H1 (cell line): Measurements from ENCODE around the gene CLN6. TPM values are rescaled to one million over a fixed set of nuclear protein-coding genes. Genes with fewer than 3 reads are reported as not detected.

Experiments used
- CTCF ChIA-PET: fragments of 300-600 bp; sonication (Branson Sonifier 250); formaldehyde crosslinking; loops from one replicate; lab custom pipeline; 2021; ENCODE audit not compliant: partially characterized antibody; lab: Charles Lee
- POLR2A ChIA-PET: fragments of 300-600 bp; sonication (Branson Sonifier 250); formaldehyde crosslinking; loops from one replicate; lab custom pipeline; 2021; ENCODE audit warnings: inconsistent platforms; ENCODE audit not compliant: partially characterized antibody; lab: Charles Lee
- DNase-seq, 2 experiments: peaks; one replicate each; pipeline versions ENCODE4 v3.0.0 to v3.0.0-alpha.2; 2010 to 2022; ENCODE audit warnings: low spot score in 2 of 2, low read depth in 1 of 2, mixed read lengths in 1 of 2
- FAIRE-seq: peaks from 2 replicates; lab custom pipeline; 2011; peaks lifted over from hg19 to GRCh38; lab: Jason Lieb, UNC
- H2AFZ ChIP-seq: 2 replicates; pipeline ENCODE4 v1.8.1; 2012; ENCODE audit warnings: low read length, inconsistent platforms
- H2AK5ac ChIP-seq: 2 replicates; pipeline ENCODE4 v1.6.1; 2013; ENCODE audit warnings: low read depth, low read length
- H2BK120ac ChIP-seq: replicated peaks from 2 replicates; pipeline ENCODE3; 2013; ENCODE audit warnings: low read depth, low read length, inconsistent platforms
- H2BK12ac ChIP-seq: 2 replicates; pipeline ENCODE4 v1.6.1; 2013; ENCODE audit warnings: low read depth, low read length
- H2BK15ac ChIP-seq: 2 replicates; pipeline ENCODE4 v1.6.1; 2013; ENCODE audit warnings: low read length
- H2BK20ac ChIP-seq: 2 replicates; pipeline ENCODE4 v1.6.1; 2013; ENCODE audit warnings: low read length
- H2BK5ac ChIP-seq: 2 replicates; pipeline ENCODE4 v1.6.1; 2013; ENCODE audit warnings: low read depth, low read length
- H3K14ac ChIP-seq: 2 replicates; pipeline ENCODE4 v1.6.1; 2013; ENCODE audit warnings: inconsistent platforms; ENCODE audit not compliant: insufficient read length
- H3K18ac ChIP-seq: 2 replicates; pipeline ENCODE4 v1.6.1; 2013; ENCODE audit warnings: low read length; ENCODE audit errors: extremely low read depth
- H3K23ac ChIP-seq: 2 replicates; pipeline ENCODE4 v1.6.1; 2013; ENCODE audit warnings: inconsistent platforms; ENCODE audit not compliant: insufficient read length
- H3K23me2 ChIP-seq: 2 replicates; pipeline ENCODE4 v1.6.1; 2013; ENCODE audit warnings: low read depth, low read length
- H3K27ac ChIP-seq: 2 replicates; pipeline ENCODE4 v1.6.1; 2011; ENCODE audit warnings: low read depth, low read length, inconsistent platforms
- H3K27me3 ChIP-seq, 4 experiments: replicated peaks in 1 of 4; 1 replicate in 1 of 4; 2 replicates in 3 of 4; pipeline versions ENCODE4 v1.6.1 to v1.8.1; 2011 to 2013; ENCODE audit warnings: low read length in 3 of 4, mild to moderate bottlenecking in 3 of 4, inconsistent platforms in 2 of 4, mixed read lengths in 2 of 4, moderate library complexity in 1 of 4; ENCODE audit not compliant: control insufficient read depth in 3 of 4, insufficient read depth in 3 of 4; ENCODE audit errors: extremely low read depth in 1 of 4
- H3K36me3 ChIP-seq, 4 experiments: 2 replicates each; pipeline versions ENCODE4 v1.6.1 to v1.8.1; 2011 to 2013; ENCODE audit warnings: mild to moderate bottlenecking in 4 of 4, low read length in 3 of 4, moderate library complexity in 2 of 4, control low read depth in 1 of 4, inconsistent platforms in 1 of 4; ENCODE audit not compliant: insufficient read depth in 4 of 4, control insufficient read depth in 2 of 4
- H3K4ac ChIP-seq: replicated peaks from 2 replicates; pipeline ENCODE3; 2013; ENCODE audit warnings: low read length, low read depth, mixed read lengths, inconsistent platforms; ENCODE audit not compliant: insufficient read length
- H3K4me1 ChIP-seq, 4 experiments: replicated peaks in 1 of 4; 1 replicate in 1 of 4; 2 replicates in 3 of 4; pipeline versions ENCODE4 v1.6.1 to v1.8.1; 2011 to 2013; ENCODE audit warnings: low read length in 3 of 4, inconsistent platforms in 2 of 4, mixed read lengths in 1 of 4; ENCODE audit not compliant: insufficient read depth in 4 of 4, control insufficient read depth in 3 of 4
- H3K4me2 ChIP-seq, 2 experiments: 2 replicates each; pipeline versions ENCODE4 v1.6.1 to v1.8.1; 2011 to 2013; ENCODE audit warnings: low read depth in 2 of 2, low read length in 2 of 2, control low read depth in 1 of 2, inconsistent platforms in 1 of 2, mild to moderate bottlenecking in 1 of 2; ENCODE audit not compliant: insufficient read depth in 1 of 2
- H3K4me3 ChIP-seq, 4 experiments: fragments of 200-600, 300-600 bp in 1 of 4; sonication (generic), shearing (Covaris generic), sonication (Bioruptor Twin) in 1 of 4; 2 replicates each; pipeline versions ENCODE4 v1.5.1 to v1.8.1; 2011 to 2016; ENCODE audit warnings: low read length in 4 of 4, low read depth in 3 of 4, control low read depth in 2 of 4, inconsistent platforms in 2 of 4, mild to moderate bottlenecking in 2 of 4, mixed read lengths in 1 of 4, moderate library complexity in 1 of 4; ENCODE audit not compliant: insufficient read depth in 2 of 4; ENCODE audit errors: extremely low read depth in 1 of 4
- H3K56ac ChIP-seq: replicated peaks from 2 replicates; pipeline ENCODE3; 2013; ENCODE audit warnings: low read depth, mild to moderate bottlenecking, mixed read lengths, low read length, inconsistent platforms; ENCODE audit not compliant: insufficient read length
- H3K79me1 ChIP-seq: 2 replicates; pipeline ENCODE4 v1.6.1; 2013; ENCODE audit warnings: low read depth, low read length, control low read depth
- H3K79me2 ChIP-seq, 2 experiments: 2 replicates each; pipeline versions ENCODE4 v1.6.1 to v1.8.1; 2012 to 2013; ENCODE audit warnings: low read length in 2 of 2, mild to moderate bottlenecking in 2 of 2, inconsistent platforms in 1 of 2; ENCODE audit not compliant: insufficient read depth in 2 of 2, control insufficient read depth in 1 of 2
- H3K9ac ChIP-seq, 4 experiments: replicated peaks in 1 of 4; 1 replicate in 1 of 4; 2 replicates in 3 of 4; pipeline versions ENCODE4 v1.6.1 to v1.8.1; 2011 to 2013; ENCODE audit warnings: low read depth in 3 of 4, low read length in 3 of 4, control low read depth in 2 of 4, mild to moderate bottlenecking in 2 of 4, moderate library complexity in 2 of 4, inconsistent platforms in 1 of 4; ENCODE audit errors: extremely low read depth in 1 of 4
- H3K9me3 ChIP-seq, 2 experiments: 2 replicates each; pipeline versions ENCODE4 v1.6.1 to v1.8.1; 2012 to 2013; ENCODE audit warnings: mild to moderate bottlenecking in 2 of 2, moderate library complexity in 2 of 2, control low read depth in 1 of 2, inconsistent platforms in 1 of 2, low read depth in 1 of 2, low read length in 1 of 2, mixed read lengths in 1 of 2; ENCODE audit not compliant: insufficient read depth in 2 of 2
- H4K20me1 ChIP-seq, 2 experiments: replicated peaks in 1 of 2; 2 replicates each; pipeline versions ENCODE3 to v1.8.1; 2011 to 2013; ENCODE audit warnings: inconsistent platforms in 2 of 2, low read length in 2 of 2, mild to moderate bottlenecking in 1 of 2; ENCODE audit not compliant: insufficient read depth in 2 of 2, control insufficient read depth in 1 of 2
- H4K5ac ChIP-seq: 2 replicates; pipeline ENCODE4 v1.6.1; 2013; ENCODE audit warnings: low read length, low read depth, mixed read lengths, inconsistent platforms; ENCODE audit not compliant: insufficient read length
- H4K8ac ChIP-seq: 2 replicates; pipeline ENCODE4 v1.8.0; 2013; ENCODE audit warnings: mild to moderate bottlenecking, moderate library complexity, low read length, inconsistent platforms; ENCODE audit not compliant: insufficient read depth; ENCODE audit errors: extremely low read depth
- H4K91ac ChIP-seq: replicated peaks from 2 replicates; pipeline ENCODE3; 2013; ENCODE audit warnings: low read length, mixed read lengths, inconsistent platforms; ENCODE audit not compliant: insufficient read length
- POLR2AphosphoS5 ChIP-seq: IDR thresholded peaks from 2 replicates; pipeline ENCODE4 v1.6.1; 2011; ENCODE audit warnings: low read depth, low read length
- WGBS, 2 experiments: shearing (Covaris generic) in 1 of 2; methylation state at CpG; one replicate each; pipeline versions ENCODE4 v1.1.6 to v1.1.7; 2013 to 2015; ENCODE audit warnings: low lambda C conversion rate in 2 of 2, mixed read lengths in 2 of 2, inconsistent platforms in 1 of 2, low coverage in 1 of 2, missing lambda C conversion rate in 1 of 2; ENCODE audit not compliant: insufficient replicate concordance in 2 of 2, insufficient coverage in 1 of 2, insufficient read length in 1 of 2; ENCODE audit errors: extremely low coverage in 1 of 2, missing lambda C conversion rate in 1 of 2; 5-methylcytosine and 5-hydroxymethylcytosine counted together
- polyA plus RNA-seq, 7 experiments: library from polyadenylated mRNA; depleted of rRNA in 3 of 7; stranded (reverse) in 5 of 7; unstranded in 2 of 7; fragments of >200 nt in 5 of 7; fragments of 200-250 nt in 2 of 7; gene quantifications; 1 replicate in 5 of 7; 2 replicates in 1 of 7; 4 replicates in 1 of 7; pipeline versions ENCODE4 v1.2.1 to v1.2.3, GENCODE V29; 2011 to 2013; ENCODE audit warnings: missing spikeins in 2 of 7, mixed read lengths in 2 of 7
- total RNA-seq: library from RNA; stranded (reverse); fragmentation: NEBNext Ultra II Directional; extraction: Animal tissue kit (Norgen Biotek cat#: 25700); gene quantifications from 2 replicates; pipeline ENCODE4 v1.2.1, GENCODE V29; 2021

Gene CLN6
- total and polyA plus RNA-seq, 2 of the 8 experiments (the other 6 are each of a cell fraction or from before 2014, with no cell fraction given), result 60.0 to 137 TPM

GRCh38 chr15:68274201-68274848 is 44.8 kb upstream of the CLN6 start:
- Histone ChIP-seq H3K27me3 (no peaks in the 10 kb centered on the region), H4K20me1 (peaks cover 9 to 11% of the 10 kb centered on the region in 2 experiments), H3K4me3 (no peak overlapping the region), H3K4me1 (peaks cover 7 to 21% (median 14%) of the 10 kb centered on the region in 4 experiments), H2BK5ac (no peak overlapping the region), H3K18ac (no peak overlapping the region), H3K23ac (no peak overlapping the region), H4K91ac (no peak overlapping the region), H3K79me2 (peaks cover 6 to 11% of the 10 kb centered on the region in 2 experiments), H3K4ac (no peak overlapping the region), H2BK20ac (no peak overlapping the region), H3K79me1 (no peaks in the 10 kb centered on the region; the same call in 1 of the 2 replicates), H3K36me3 (no peaks in the 10 kb centered on the region), H4K5ac (no peak overlapping the region), H2BK120ac (no peak overlapping the region), H3K9me3 (no peaks in the 10 kb centered on the region), H4K8ac (no peak overlapping the region), H3K56ac (no peak overlapping the region), H3K27ac (no peak overlapping the region), H3K4me2 (no peak overlapping the region), H3K9ac (no peak overlapping the region), H2AFZ (no peak overlapping the region), H3K23me2 (peaks cover 16% of the 10 kb centered on the region), H2AK5ac (no peak overlapping the region), H2BK12ac (no peak overlapping the region), H3K14ac (no peak overlapping the region), H2BK15ac (no peak overlapping the region; the same call in 1 of the 2 replicates)
- FAIRE-seq (no peak), DNase-seq (no peak)
- CTCF ChIA-PET, result interaction anchor here (0.9 to 10.1 kb wide), 2 partner anchors 20 to 32 kb away, joined by 4 to 72 read pairs; no protein-coding TSS in a partner anchor
- POLR2A ChIA-PET, result interaction anchor here (1.3 to 5.5 kb wide), 3 partner anchors 10 to 17 kb away, joined by 3 to 50 read pairs (median 32); no protein-coding TSS in a partner anchor
- 92% methylated on average over 5 of the region's 5 CpGs; no CpG with 5 or more reads in 1 of the 2 experiments for WGBS, 2 experiments
- TF ChIP-seq POLR2AphosphoS5, result no peak
